ENCODE data around the gene OGG1.
"Not testable (repeated sequence)": the region's sequence is repeated elsewhere in the genome, so short reads cannot be mapped to it uniquely, and the experiment has no call there.

Gene OGG1

GRCh38 chr3:9762871-9763270, 13.1 kb downstream of the OGG1 start:
- Histone ChIP-seq H3K9me3 (replicated peaks in 1 of 11) (no peaks in the 10 kb centered on the region), H3K27ac (no peak overlapping the region), H3K4me1 (peaks cover 0 to 22% (median 3%) of the 10 kb centered on the region in 10 experiments; a peak in 9 of 20 replicates), H3K9ac (no peak overlapping the region), H3K4me2 (no peak overlapping the region), H3K27me3 (no peaks in the 10 kb centered on the region), H3K36me3 (peaks cover 0 to 24% (median 6%) of the 10 kb centered on the region in 11 experiments; a peak in 14 of 22 replicates), H3K4me3 (no peak overlapping the region), H4K20me1 (peaks cover 0 to 4% (median 0%) of the 10 kb centered on the region in 11 experiments; a peak in 3 of 22 replicates)
- no peak for TF ChIP-seq Cebpa-rat (IDR thresholded peaks at IDR 0.05)

- Histone ChIP-seq H3K4me3 (no peak overlapping the region), H3K4me1 (peaks cover 6 to 48% (median 10%) of the 10 kb centered on the region in 10 experiments; a peak in 15 of 20 replicates), H4K20me1 (peaks cover 0 to 29% (median 0%) of the 10 kb centered on the region in 11 experiments; a peak in 5 of 22 replicates), H3K27me3 (peaks cover 21 to 29% (median 27%) of the 10 kb centered on the region in 11 experiments), H3K9ac (no peak overlapping the region), H3K4me2 (peak overlapping the region in 1 of 11 experiments; percentile 13; a peak in 1 of 22 replicates), H3K36me3 (0 out of 22 replicates have a peak, but pooled peaks cover 0 to under 1% (median 0%) of the 10 kb centered on the region in 11 experiments), H3K27ac (no peak overlapping the region), H3K9me3 (replicated peaks in 1 of 11) (no peaks in the 10 kb centered on the region)
- no peak for TF ChIP-seq Cebpa-rat (IDR thresholded peaks at IDR 0.05)
Observed at GRCh38 chr3:9765865-9766264, 16.1 kb downstream of the OGG1 start.

- H3K9ac ChIP-seq = no peak overlapping the region
- H4K20me1 ChIP-seq = peaks cover 0 to 29% (median 0%) of the 10 kb centered on the region in 11 experiments; a peak in 5 of 22 replicates
- no peak overlapping the region for H3K4me3 ChIP-seq
- no peak overlapping the region for H3K27ac ChIP-seq
- peaks cover 6 to 48% (median 10%) of the 10 kb centered on the region in 10 experiments; a peak in 15 of 20 replicates for H3K4me1 ChIP-seq
- H3K9me3 ChIP-seq (replicated peaks in 1 of 11) = no peaks in the 10 kb centered on the region
- H3K4me2 ChIP-seq = peak overlapping the region in 5 of 11 experiments; percentile 5 to 83 (median 68); a peak in 8 of 22 replicates
- no peak for TF ChIP-seq Cebpa-rat (IDR thresholded peaks at IDR 0.05)
- H3K36me3 ChIP-seq = no peaks in the 10 kb centered on the region
- peaks cover 22 to 39% (median 30%) of the 10 kb centered on the region in 11 experiments for H3K27me3 ChIP-seq
Observed at GRCh38 chr3:9767418-9767817, 17.7 kb downstream of the OGG1 start.

- Histone ChIP-seq H3K36me3 (no peaks in the 10 kb centered on the region), H4K20me1 (peaks cover 0 to 25% (median 0%) of the 10 kb centered on the region in 11 experiments; a peak in 5 of 22 replicates), H3K4me2 (peak overlapping the region in 3 of 11 experiments; percentile 76 to 90 (median 83); a peak in 4 of 22 replicates), H3K27me3 (peaks cover 22 to 42% (median 30%) of the 10 kb centered on the region in 11 experiments), H3K27ac (no peak overlapping the region), H3K9me3 (replicated peaks in 1 of 11) (no peaks in the 10 kb centered on the region), H3K9ac (no peak overlapping the region), H3K4me3 (no peak overlapping the region), H3K4me1 (peaks cover 6 to 48% (median 10%) of the 10 kb centered on the region in 10 experiments; a peak in 15 of 20 replicates)
- TF ChIP-seq Cebpa-rat (IDR thresholded peaks at IDR 0.05) = no peak
Observed at GRCh38 chr3:9768141-9768775, 18.5 kb downstream of the OGG1 start.

GRCh38 chr3:9769012-9769411, 19.3 kb downstream of the OGG1 start:
- Histone ChIP-seq H3K27ac (no peak overlapping the region), H3K4me3 (peak overlapping the region in 2 of 10 experiments; percentile 37 to 49; a peak in 2 of 20 replicates), H3K9ac (peak overlapping the region in 4 of 11 experiments; percentile 6 to 62 (median 15); a peak in 2 of 22 replicates), H3K27me3 (peaks cover 22 to 42% (median 30%) of the 10 kb centered on the region in 11 experiments), H3K9me3 (replicated peaks in 1 of 11) (no peaks in the 10 kb centered on the region), H3K4me1 (peaks cover 6 to 48% (median 10%) of the 10 kb centered on the region in 10 experiments; a peak in 15 of 20 replicates), H4K20me1 (peaks cover 0 to 25% (median 0%) of the 10 kb centered on the region in 11 experiments; a peak in 5 of 22 replicates), H3K36me3 (no peaks in the 10 kb centered on the region), H3K4me2 (peak overlapping the region in 3 of 11 experiments; percentile 70 to 90 (median 80); a peak in 6 of 22 replicates)
- no peak for TF ChIP-seq Cebpa-rat (IDR thresholded peaks at IDR 0.05)

GRCh38 chr3:9769426-9770275, 19.9 kb downstream of the OGG1 start, which contains the start of gene CAMK1:
CAMK1 (minus strand) TSS chr3:9769947; CDS start chr3:9767749, 2,198 bp downstream.
- no peak within 1 kb of the TSS for H3K27ac ChIP-seq
- peak within 1 kb of the TSS in 3 of 10 experiments; percentile 37 to 49 (median 37); a peak in 6 of 20 replicates for H3K4me3 ChIP-seq
- H4K20me1 ChIP-seq = peaks cover 0 to 25% (median 0%) of the 10 kb centered on the region in 11 experiments; a peak in 5 of 22 replicates
- peaks cover 22 to 42% (median 30%) of the 10 kb centered on the region in 11 experiments for H3K27me3 ChIP-seq
- H3K4me1 ChIP-seq = peaks cover 6 to 48% (median 10%) of the 10 kb centered on the region in 10 experiments; a peak in 15 of 20 replicates
- no peak for TF ChIP-seq Cebpa-rat (IDR thresholded peaks at IDR 0.05)
- H3K4me2 ChIP-seq = peak within 1 kb of the TSS; percentile 41 to 90 (median 58); a peak in 20 of 22 replicates
- peak within 1 kb of the TSS in 4 of 11 experiments; percentile 6 to 62 (median 15); a peak in 3 of 22 replicates for H3K9ac ChIP-seq
- H3K9me3 ChIP-seq (replicated peaks in 1 of 11) = no peaks in the 10 kb centered on the region
- H3K36me3 ChIP-seq = no peaks in the 10 kb centered on the region

- Histone ChIP-seq H3K27me3 (peaks cover 22 to 44% (median 30%) of the 10 kb centered on the region in 11 experiments), H3K4me3 (0 out of 20 replicates have a peak overlapping the region, but pooled peaks of 1 of the 10 experiments have one; percentile 37), H3K4me2 (peak overlapping the region in 5 of 11 experiments; percentile 51 to 90 (median 70); a peak in 6 of 22 replicates), H3K27ac (no peak overlapping the region), H4K20me1 (peaks cover 0 to 25% (median 0%) of the 10 kb centered on the region in 11 experiments; a peak in 5 of 22 replicates), H3K4me1 (peaks cover 6 to 48% (median 10%) of the 10 kb centered on the region in 10 experiments; a peak in 15 of 20 replicates), H3K9ac (no peak overlapping the region), H3K36me3 (no peaks in the 10 kb centered on the region), H3K9me3 (replicated peaks in 1 of 11) (no peaks in the 10 kb centered on the region)
- no peak for TF ChIP-seq Cebpa-rat (IDR thresholded peaks at IDR 0.05)
Observed at GRCh38 chr3:9770276-9770812, 20.6 kb downstream of the OGG1 start.

- H3K4me2 ChIP-seq; H3K4me3 ChIP-seq; H3K9ac ChIP-seq; H3K36me3 ChIP-seq; H3K27ac ChIP-seq; H3K9me3 ChIP-seq (replicated peaks in 1 of 11): not testable (repeated sequence)
- peaks cover 0 to 25% (median 0%) of the 10 kb centered on the region in 11 experiments; a peak in 5 of 22 replicates for H4K20me1 ChIP-seq
- peaks cover 22 to 50% (median 31%) of the 10 kb centered on the region in 11 experiments for H3K27me3 ChIP-seq
- H3K4me1 ChIP-seq = peaks cover 6 to 44% (median 10%) of the 10 kb centered on the region in 10 experiments; a peak in 15 of 20 replicates
Observed at GRCh38 chr3:9771007-9771406, 21.3 kb downstream of the OGG1 start.

All from BLaER1 treated with 17β-estradiol and CSF1 and Interleukin-3, amounts not matched to agents 10 nM and 100 nM (cell line).